HepG2 (cell line): Measurements from ENCODE around the gene APOM. TPM values are rescaled to one million over a fixed set of nuclear protein-coding genes. Genes with fewer than 3 reads are reported as not detected.

ENCODE experiments used
- DNMT1 ChIP-seq: sonication (generic); formaldehyde crosslinking; IDR thresholded peaks from 2 replicates; pipeline ENCODE4 v1.5.1; 2020; ENCODE audit warnings: mild to moderate bottlenecking, missing genetic modification reagents
- GTF2F1 ChIP-seq: fragments of 150-350 bp; IDR thresholded peaks from 2 replicates; pipeline ENCODE4 v1.6.1; 2014; ENCODE audit warnings: low read length
- GZF1 ChIP-seq: sonication (generic); formaldehyde crosslinking; IDR thresholded peaks from 2 replicates; pipeline ENCODE4 v1.5.1; 2020; ENCODE audit warnings: mild to moderate bottlenecking, missing genetic modification reagents
- NCOA5 ChIP-seq: sonication (generic); formaldehyde crosslinking; IDR thresholded peaks from 2 replicates; pipeline ENCODE4 v1.4.0; 2020; ENCODE audit warnings: missing genetic modification reagents
- RCOR2 ChIP-seq: IDR thresholded peaks from 2 replicates; pipeline ENCODE4 v1.6.1; 2016; ENCODE audit warnings: missing biosample characterization, missing genetic modification reagents
- REPIN1 ChIP-seq: sonication (generic); formaldehyde crosslinking; IDR thresholded peaks from 2 replicates; pipeline ENCODE4 v1.8.0; 2022; ENCODE audit warnings: missing genetic modification reagents, low read depth, mild to moderate bottlenecking, borderline replicate concordance
- SMAD9 ChIP-seq: sonication (generic); formaldehyde crosslinking; IDR thresholded peaks from 2 replicates; pipeline ENCODE4 v1.5.1; 2020; ENCODE audit warnings: mild to moderate bottlenecking, missing genetic modification reagents
- SMC3 ChIP-seq: IDR thresholded peaks from 2 replicates; pipeline ENCODE4 v1.6.1; 2011; ENCODE audit warnings: low read length, improper control_type of control experiment
- SP5 ChIP-seq: IDR thresholded peaks from 2 replicates; pipeline ENCODE4 v1.6.1; 2016; ENCODE audit warnings: low read depth, borderline replicate concordance
- SRSF4 ChIP-seq: fragments of 200-400 bp; formaldehyde crosslinking; IDR thresholded peaks from one replicate; pipeline ENCODE4 v1.6.1; 2018; ENCODE audit warnings: mild to moderate bottlenecking, low read depth, low read length, moderate library complexity; ENCODE audit not compliant: poor library complexity, severe bottlenecking
- TCF7 ChIP-seq: sonication (generic); IDR thresholded peaks from 2 replicates; pipeline ENCODE4 v1.6.1; 2016; ENCODE audit warnings: antibody characterized with exemption, low read depth
- TRIM22 ChIP-seq: fragments of 450-650 bp; IDR thresholded peaks from 2 replicates; pipeline ENCODE4 v1.6.1; 2017
- XRCC5 ChIP-seq: fragments of 200-400 bp; formaldehyde crosslinking; optimal IDR thresholded peaks from 2 replicates; pipeline ENCODE3; 2017; ENCODE audit warnings: mild to moderate bottlenecking, low read length
- YY1 ChIP-seq: IDR thresholded peaks from 2 replicates; pipeline ENCODE4 v1.6.1; 2011; ENCODE audit warnings: low read length, low read depth, moderate library complexity, mild to moderate bottlenecking; ENCODE audit not compliant: insufficient read depth, insufficient replicate concordance
- ZMAT3 ChIP-seq: sonication (generic); formaldehyde crosslinking; conservative IDR thresholded peaks from 2 replicates; pipeline ENCODE4 v1.7.0; 2021; ENCODE audit warnings: missing genetic modification reagents
- ZMYM4 ChIP-seq: sonication (generic); formaldehyde crosslinking; IDR thresholded peaks from 2 replicates; pipeline ENCODE4 v1.8.1; 2023; ENCODE audit warnings: mild to moderate bottlenecking, missing genetic modification reagents
- ZNF263 ChIP-seq: sonication (generic); formaldehyde crosslinking; IDR thresholded peaks from 2 replicates; pipeline ENCODE4 v1.4.0; 2020; ENCODE audit warnings: missing genetic modification reagents
- ZNF597 ChIP-seq: sonication (generic); formaldehyde crosslinking; IDR thresholded peaks from 2 replicates; pipeline ENCODE4 v1.5.0; 2020; ENCODE audit warnings: missing genetic modification reagents
- ZNF605 ChIP-seq: sonication (generic); formaldehyde crosslinking; IDR thresholded peaks from 2 replicates; pipeline ENCODE4 v1.8.0; 2022; ENCODE audit warnings: mild to moderate bottlenecking, missing genetic modification reagents
- ZNF709 ChIP-seq: sonication (generic); formaldehyde crosslinking; IDR thresholded peaks from 2 replicates; pipeline ENCODE4 v1.5.0; 2020; ENCODE audit warnings: mild to moderate bottlenecking, missing genetic modification reagents
- ZNF776 ChIP-seq: sonication (generic); formaldehyde crosslinking; IDR thresholded peaks from 2 replicates; pipeline ENCODE4 v1.4.0; 2020; ENCODE audit warnings: mild to moderate bottlenecking, missing genetic modification reagents
- polyA plus RNA-seq, 8 experiments: library from polyadenylated mRNA; depleted of rRNA in 3 of 8; stranded (reverse) in 7 of 8; unstranded in 1 of 8; fragments of >200 nt; fragmentation: Illumina TruSeq in 4 of 8; extraction: Trizol in 4 of 8; gene quantifications; 2 replicates each; pipeline versions ENCODE4 v1.2.1 to v1.2.3, GENCODE V29; 2011 to 2016; ENCODE audit warnings: low read depth in 4 of 8, missing spikeins in 1 of 8, mixed read lengths in 1 of 8; ENCODE audit not compliant: insufficient read depth in 1 of 8
- total RNA-seq, 5 experiments: library from RNA; depleted of rRNA; stranded (reverse); fragments of >200 nt; fragmentation: Illumina TruSeq; extraction: Trizol; gene quantifications; 2 replicates each; pipeline ENCODE4 v1.2.3, GENCODE V29; 2016; ENCODE audit warnings: low read depth in 1 of 5
- TF ChIP-seq, protein P1 (sequence below): sonication (generic); formaldehyde crosslinking; IDR thresholded peaks from 2 replicates; pipeline ENCODE4 v1.4.0; 2020; ENCODE audit warnings: mild to moderate bottlenecking, missing genetic modification reagents
- TF ChIP-seq, protein P2 (sequence below): sonication (generic); formaldehyde crosslinking; IDR thresholded peaks from 2 replicates; pipeline ENCODE4 v1.9.0; 2021; ENCODE audit warnings: missing genetic modification reagents, borderline replicate concordance

APOM gene
- total and polyA plus RNA-seq, 2 of the 13 experiments (the other 11 are each of a cell fraction or from before 2014, with no cell fraction given) = 98.2 to 1,140 TPM

DNA sequence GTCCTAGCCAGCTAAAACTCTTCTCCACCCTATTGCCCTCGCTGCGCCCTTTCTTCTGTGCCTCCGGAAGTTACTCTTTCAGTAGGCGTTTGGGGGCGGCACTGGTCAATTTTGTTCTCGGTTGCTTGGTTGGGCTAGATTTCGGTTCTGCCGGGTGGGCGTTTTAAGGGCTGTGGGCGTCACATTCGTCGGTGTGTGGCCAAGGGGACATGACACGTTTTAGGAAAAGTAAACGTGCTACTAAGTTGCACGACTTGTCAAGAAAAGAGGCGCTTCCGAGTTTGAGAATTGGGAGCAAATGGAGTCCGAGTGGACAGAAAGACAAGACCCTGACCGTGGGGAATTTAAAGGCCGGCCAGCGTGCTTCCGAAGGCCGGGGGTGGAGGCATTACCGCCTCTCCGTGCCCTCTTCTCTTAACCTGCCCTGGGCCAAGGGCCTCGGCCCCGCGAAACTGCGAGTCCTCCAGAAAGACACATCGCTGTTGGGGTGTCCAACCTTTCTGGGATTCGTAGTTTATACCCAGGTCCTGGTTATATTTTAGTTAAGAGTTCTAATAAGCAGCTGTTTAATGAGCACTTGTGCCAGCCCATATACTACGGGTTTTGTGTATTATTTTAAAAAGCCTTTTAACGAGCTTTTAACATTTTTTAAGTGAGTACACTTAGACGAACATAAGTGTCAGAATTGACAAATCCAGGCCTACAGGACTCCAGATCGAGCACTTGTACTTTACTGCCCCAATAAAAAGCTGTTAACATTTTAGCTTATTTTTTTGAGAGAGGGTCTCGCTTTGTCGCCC lies 2.6 kb upstream of the APOM start (continued):
- TF ChIP-seq SMC3 = no peak; the same call in 1 of the 2 replicates
- TF ChIP-seq SRSF4 = no peak
- no peak for TF ChIP-seq NCOA5 (CRISPR knock-in tag)
- 0 out of 2 replicates have a peak, but pooled peaks have one; percentile 23 for TF ChIP-seq TCF7
- TF ChIP-seq ZNF709 (CRISPR knock-in tag) = no peak; the same call in 1 of the 2 replicates
- peak; percentile 75; the same call in 1 of the 2 replicates for TF ChIP-seq GZF1 (CRISPR knock-in tag)
- TF ChIP-seq SMAD9 (CRISPR knock-in tag) = no peak
- TF ChIP-seq ZMAT3 (CRISPR knock-in tag) = no peak; the same call in 1 of the 2 replicates
- TF ChIP-seq ZMYM4 (CRISPR knock-in tag) = no peak
- TF ChIP-seq DNMT1 (CRISPR knock-in tag) = no peak
- TF ChIP-seq RCOR2 (CRISPR knock-in tag) = no peak
- no peak for TF ChIP-seq ZNF597 (CRISPR knock-in tag)
- no peak for TF ChIP-seq ZNF776 (CRISPR knock-in tag)
- TF ChIP-seq, protein P1, sequence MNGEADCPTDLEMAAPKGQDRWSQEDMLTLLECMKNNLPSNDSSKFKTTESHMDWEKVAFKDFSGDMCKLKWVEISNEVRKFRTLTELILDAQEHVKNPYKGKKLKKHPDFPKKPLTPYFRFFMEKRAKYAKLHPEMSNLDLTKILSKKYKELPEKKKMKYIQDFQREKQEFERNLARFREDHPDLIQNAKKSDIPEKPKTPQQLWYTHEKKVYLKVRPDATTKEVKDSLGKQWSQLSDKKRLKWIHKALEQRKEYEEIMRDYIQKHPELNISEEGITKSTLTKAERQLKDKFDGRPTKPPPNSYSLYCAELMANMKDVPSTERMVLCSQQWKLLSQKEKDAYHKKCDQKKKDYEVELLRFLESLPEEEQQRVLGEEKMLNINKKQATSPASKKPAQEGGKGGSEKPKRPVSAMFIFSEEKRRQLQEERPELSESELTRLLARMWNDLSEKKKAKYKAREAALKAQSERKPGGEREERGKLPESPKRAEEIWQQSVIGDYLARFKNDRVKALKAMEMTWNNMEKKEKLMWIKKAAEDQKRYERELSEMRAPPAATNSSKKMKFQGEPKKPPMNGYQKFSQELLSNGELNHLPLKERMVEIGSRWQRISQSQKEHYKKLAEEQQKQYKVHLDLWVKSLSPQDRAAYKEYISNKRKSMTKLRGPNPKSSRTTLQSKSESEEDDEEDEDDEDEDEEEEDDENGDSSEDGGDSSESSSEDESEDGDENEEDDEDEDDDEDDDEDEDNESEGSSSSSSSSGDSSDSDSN = no peak
- TF ChIP-seq, protein P2, sequence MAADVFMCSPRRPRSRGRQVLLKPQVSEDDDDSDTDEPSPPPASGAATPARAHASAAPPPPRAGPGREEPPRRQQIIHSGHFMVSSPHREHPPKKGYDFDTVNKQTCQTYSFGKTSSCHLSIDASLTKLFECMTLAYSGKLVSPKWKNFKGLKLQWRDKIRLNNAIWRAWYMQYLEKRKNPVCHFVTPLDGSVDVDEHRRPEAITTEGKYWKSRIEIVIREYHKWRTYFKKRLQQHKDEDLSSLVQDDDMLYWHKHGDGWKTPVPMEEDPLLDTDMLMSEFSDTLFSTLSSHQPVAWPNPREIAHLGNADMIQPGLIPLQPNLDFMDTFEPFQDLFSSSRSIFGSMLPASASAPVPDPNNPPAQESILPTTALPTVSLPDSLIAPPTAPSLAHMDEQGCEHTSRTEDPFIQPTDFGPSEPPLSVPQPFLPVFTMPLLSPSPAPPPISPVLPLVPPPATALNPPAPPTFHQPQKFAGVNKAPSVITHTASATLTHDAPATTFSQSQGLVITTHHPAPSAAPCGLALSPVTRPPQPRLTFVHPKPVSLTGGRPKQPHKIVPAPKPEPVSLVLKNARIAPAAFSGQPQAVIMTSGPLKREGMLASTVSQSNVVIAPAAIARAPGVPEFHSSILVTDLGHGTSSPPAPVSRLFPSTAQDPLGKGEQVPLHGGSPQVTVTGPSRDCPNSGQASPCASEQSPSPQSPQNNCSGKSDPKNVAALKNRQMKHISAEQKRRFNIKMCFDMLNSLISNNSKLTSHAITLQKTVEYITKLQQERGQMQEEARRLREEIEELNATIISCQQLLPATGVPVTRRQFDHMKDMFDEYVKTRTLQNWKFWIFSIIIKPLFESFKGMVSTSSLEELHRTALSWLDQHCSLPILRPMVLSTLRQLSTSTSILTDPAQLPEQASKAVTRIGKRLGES (CRISPR knock-in tag) = 0 out of 2 replicates have a peak, but pooled peaks have one; percentile 40
- TF ChIP-seq ZNF605 (CRISPR knock-in tag) = peak; percentile 58
- TF ChIP-seq REPIN1 (CRISPR knock-in tag) = no peak; the same call in 1 of the 2 replicates
- TF ChIP-seq GTF2F1 = no peak
- TF ChIP-seq ZNF263 (CRISPR knock-in tag) = 0 out of 2 replicates have a peak, but pooled peaks have one; percentile 6
- no peak for TF ChIP-seq YY1
- TF ChIP-seq SP5 (CRISPR knock-in tag) = peak; percentile 65; the same call in 1 of the 2 replicates
- TF ChIP-seq TRIM22 = no peak
- no peak for TF ChIP-seq XRCC5
